GM12873 (cell line): ENCODE measurements around the gene UQCRC2.

Experiments
- TF ChIP-seq, protein P1 (sequence below): IDR thresholded peaks from 2 replicates; pipeline ENCODE4 v1.5.1; 2012; ENCODE audit warnings: low read depth, mild to moderate bottlenecking, moderate library complexity, low read length, control low read depth; ENCODE audit not compliant: insufficient read depth; ENCODE audit errors: missing control alignments

UQCRC2 gene

DNA sequence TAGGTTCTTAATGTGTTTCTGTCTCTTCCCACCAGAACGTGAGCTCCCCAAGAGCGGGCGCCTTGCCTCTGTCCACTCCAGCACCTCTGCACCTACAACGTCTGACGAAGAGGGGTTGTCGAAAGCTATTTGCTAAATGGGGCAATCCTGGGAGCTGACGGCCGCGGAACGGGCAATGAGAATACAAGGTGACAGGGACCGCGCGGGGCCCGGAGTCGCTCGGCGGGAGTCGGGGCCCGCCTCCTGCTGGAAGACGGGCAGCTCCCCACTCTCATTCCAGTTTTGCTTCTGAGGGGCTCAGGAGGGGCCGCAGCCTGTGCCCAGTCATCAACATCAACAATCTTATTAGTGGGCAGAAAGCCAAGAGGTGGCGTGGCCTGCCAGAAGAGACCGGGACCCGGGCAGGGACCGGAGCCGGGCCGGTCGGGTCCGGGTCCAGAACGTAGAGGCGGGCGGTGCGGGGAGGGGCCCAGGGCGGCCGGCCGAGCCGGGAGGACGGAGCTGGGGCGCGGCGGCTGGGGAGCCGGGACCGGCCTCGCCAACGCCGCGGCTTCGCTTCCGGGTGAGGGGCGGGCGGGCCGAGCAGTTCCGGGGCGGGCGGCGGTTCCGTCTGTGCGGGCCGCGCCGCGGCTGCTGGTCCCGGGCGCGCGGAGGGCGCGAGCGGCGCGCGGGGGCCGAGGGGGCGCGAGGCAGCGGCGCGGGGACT lies 54.5 kb downstream of the UQCRC2 start, which contains the start of gene MOSMO:
Gene MOSMO (plus strand): TSS at position 603 of the 706 bp plus-strand sequence. CDS start 191 bp downstream, outside the sequence.
- TF ChIP-seq, protein P1, sequence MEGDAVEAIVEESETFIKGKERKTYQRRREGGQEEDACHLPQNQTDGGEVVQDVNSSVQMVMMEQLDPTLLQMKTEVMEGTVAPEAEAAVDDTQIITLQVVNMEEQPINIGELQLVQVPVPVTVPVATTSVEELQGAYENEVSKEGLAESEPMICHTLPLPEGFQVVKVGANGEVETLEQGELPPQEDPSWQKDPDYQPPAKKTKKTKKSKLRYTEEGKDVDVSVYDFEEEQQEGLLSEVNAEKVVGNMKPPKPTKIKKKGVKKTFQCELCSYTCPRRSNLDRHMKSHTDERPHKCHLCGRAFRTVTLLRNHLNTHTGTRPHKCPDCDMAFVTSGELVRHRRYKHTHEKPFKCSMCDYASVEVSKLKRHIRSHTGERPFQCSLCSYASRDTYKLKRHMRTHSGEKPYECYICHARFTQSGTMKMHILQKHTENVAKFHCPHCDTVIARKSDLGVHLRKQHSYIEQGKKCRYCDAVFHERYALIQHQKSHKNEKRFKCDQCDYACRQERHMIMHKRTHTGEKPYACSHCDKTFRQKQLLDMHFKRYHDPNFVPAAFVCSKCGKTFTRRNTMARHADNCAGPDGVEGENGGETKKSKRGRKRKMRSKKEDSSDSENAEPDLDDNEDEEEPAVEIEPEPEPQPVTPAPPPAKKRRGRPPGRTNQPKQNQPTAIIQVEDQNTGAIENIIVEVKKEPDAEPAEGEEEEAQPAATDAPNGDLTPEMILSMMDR: peak; percentile 6

DNA sequence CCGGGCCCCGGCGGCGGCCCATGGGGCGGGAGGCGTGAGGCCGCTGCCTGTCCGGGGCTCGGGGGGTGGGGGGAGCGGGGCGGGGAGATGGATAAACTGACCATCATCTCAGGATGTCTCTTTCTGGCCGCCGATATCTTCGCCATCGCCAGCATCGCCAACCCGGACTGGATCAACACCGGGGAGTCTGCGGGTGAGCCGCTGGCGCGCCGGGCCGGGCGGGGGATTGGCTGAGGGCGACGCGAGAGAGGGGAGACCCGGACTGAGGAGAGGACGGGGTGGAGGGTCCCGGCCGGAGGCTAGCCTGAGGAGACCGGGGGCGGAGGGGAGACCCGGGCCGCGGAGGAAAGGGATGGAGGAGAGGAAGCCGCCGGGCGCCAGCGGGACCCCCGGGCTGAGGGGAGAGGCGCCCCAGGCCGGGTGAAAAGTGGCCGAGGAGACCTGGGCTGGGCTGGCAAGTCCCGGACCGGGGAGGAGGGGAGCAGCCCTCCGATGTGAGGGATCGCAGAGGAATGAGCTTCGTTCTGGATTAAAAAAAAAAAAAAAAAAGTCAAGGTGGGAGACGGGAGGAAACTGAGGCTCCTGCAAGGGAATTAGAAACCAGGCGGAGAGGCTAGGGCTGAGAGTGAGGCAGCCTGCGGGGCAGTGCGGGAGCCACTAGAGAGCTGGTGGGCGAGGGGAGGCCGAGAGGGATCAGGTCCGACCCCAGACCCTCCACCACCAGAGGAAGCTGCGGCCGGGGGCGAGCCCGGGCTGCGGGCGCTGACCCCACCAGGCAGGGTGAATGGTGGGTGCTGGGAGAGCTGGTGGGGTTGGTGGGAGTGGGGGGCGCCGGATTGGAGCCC lies 55.3 kb downstream of the UQCRC2 start:
- TF ChIP-seq, protein P1: no peak

DNA sequence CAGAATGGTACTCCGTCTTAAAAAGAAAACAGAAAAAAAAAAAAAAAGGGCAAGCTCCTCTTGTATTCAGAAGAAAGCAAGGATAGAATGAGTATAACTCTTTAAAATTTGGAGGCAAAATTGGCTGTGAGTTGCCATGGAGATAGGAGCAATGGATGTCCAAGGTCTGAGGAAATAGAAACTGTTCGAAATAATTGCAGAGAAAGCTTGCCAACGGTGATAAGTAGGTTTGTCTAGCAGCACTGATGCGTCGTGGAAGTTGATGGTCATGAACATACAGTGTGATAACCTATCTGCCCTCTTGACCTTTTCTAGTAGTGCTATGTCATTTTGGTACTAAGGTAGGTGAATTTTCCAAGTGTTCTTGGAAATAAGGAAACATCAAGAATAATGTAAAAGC lies 57.7 kb downstream of the UQCRC2 start:
- TF ChIP-seq, protein P1: no peak

DNA sequence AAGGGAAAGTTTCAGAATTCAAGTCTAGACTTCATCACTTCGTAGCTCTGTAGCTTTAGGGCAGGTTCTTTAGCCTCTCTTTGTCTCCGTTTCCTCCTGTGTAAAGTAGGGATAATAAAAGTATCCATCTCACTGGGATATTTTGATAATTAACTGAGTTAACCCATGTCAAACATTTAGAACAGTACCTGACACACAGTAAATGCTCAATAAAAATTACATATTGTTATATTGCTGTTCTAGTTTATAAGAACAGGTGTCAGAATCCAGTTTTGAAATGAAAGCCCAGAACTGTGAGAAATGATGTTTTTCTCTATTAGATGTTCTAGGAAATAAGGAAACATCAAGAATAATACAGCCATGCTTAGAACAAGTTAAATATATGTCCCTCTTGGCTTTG lies 59.1 kb downstream of the UQCRC2 start:
- TF ChIP-seq, protein P1: no peak

DNA sequence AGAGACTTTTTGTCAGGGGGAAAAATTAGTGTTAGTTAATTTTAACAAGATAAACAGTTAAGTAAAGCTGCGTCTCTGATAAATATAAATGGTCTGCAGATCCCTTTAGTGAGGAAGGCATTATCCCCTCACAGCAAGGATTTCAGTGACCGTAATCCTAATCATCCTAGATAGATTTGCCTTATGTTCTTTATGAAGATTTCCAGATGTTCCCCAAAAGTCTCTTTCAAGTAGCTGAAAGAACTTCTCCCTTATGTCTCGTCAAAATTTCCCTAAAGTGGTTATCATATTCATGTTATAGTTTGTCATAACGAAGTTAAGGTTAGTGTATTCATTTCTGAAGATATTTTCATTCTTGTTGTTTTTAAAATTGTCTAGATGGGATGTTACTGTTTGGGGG lies 60.3 kb downstream of the UQCRC2 start:
- TF ChIP-seq, protein P1: no peak

DNA sequence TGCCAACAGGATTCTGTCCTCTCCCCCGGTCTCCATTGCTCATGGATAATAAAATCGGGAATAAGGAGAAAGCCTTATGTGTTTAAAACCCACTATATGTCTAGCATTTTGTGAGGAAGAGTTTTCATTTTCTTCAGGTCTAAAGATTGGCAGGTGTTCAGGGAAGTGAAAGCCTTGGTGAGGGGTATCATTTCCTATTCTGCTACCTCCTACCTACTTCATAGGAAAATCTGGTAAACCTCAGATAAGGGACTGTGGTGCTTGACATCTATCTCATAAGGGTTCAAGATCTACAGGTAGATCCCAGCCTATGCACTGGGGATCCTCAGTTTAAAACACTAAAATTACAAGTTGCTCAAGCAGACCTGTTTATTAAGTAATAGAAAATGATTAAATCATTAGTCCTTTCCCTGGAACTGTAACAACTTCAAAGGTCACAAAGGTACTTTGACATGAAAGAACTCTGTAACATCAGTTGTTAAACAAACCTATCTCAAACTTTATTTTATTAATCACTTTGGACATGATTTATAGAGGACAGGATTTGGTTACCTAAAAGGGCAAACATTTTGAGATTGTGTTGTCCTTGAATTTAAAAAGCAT lies 61.2 kb downstream of the UQCRC2 start:
- TF ChIP-seq, protein P1: no peak

DNA sequence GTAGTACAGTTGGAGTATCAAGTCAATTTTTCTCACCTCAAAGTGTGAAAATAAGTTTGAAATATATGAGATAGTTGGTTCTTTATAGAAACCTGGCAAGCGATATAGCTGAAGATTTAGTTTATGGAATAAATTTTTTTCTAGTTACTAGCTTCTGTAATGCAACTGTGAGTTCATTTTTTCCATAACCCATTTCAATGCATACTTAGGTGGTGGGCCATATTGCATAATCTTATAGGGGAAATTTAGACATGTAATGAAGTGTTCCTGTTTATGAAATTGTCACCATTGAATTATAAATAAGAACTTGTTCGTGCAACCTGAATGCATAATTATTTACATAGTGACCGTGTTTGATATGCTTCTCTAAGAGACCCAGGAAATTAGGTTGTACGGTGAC lies 63.8 kb downstream of the UQCRC2 start:
- TF ChIP-seq, protein P1: no peak
